AG04449 (cell line): Measurements from ENCODE around the gene UGT3A2.

ENCODE experiments used
- CTCF ChIA-PET: fragments of 350-600 bp; formaldehyde crosslinking; extraction: SDS; loops from one replicate; lab custom pipeline; 2021; ENCODE audit warnings: antibody characterized with exemption; lab: Yijun Ruan, JAX
- POLR2A ChIA-PET: fragments of 400-600, 350-600 bp; formaldehyde crosslinking; extraction: SDS; loops from one replicate; lab custom pipeline; 2020; ENCODE audit warnings: antibody characterized with exemption, inconsistent platforms; lab: Yijun Ruan, JAX
- DNase-seq: peaks from one replicate; pipeline ENCODE4 v3.0.0-alpha.2; 2010; ENCODE audit warnings: low read depth, low spot score
- H3K4me3 ChIP-seq: 2 replicates; pipeline ENCODE4 v1.5.1; 2011; ENCODE audit warnings: low read depth, mild to moderate bottlenecking, control low read depth, low read length
- CTCF ChIP-seq: IDR thresholded peaks from one replicate; pipeline ENCODE4 v1.5.1; 2011; ENCODE audit warnings: mild to moderate bottlenecking, moderate library complexity, low read length, control low read depth, inconsistent platforms; ENCODE audit not compliant: insufficient read depth; ENCODE audit errors: missing control alignments

Gene UGT3A2

GRCh38 chr5:36056422-36056821 is 10.3 kb downstream of the UGT3A2 start:
- TF ChIP-seq CTCF = no peak
- CTCF ChIA-PET = interaction anchor here (1.7 kb wide), 1 partner anchor 23 kb away, joined by 6 read pairs; no protein-coding TSS in a partner anchor

GRCh38 chr5:36055984-36056383 is 10.7 kb downstream of the UGT3A2 start:
- ChIA-PET POLR2A (no interaction called here), CTCF (interaction anchor here (1.7 kb wide), 1 partner anchor 23 kb away, joined by 6 read pairs; no protein-coding TSS in a partner anchor)
- DNase-seq = no peak

More at GRCh38 chr5:36056422-36056821, 10.3 kb downstream of the UGT3A2 start:
- H3K4me3 ChIP-seq = no peak overlapping the region
- POLR2A ChIA-PET = no interaction called here
- no peak for DNase-seq

GRCh38 chr5:36054647-36055046 is 12.0 kb downstream of the UGT3A2 start:
- ChIA-PET CTCF (no interaction called here), POLR2A (no interaction called here)
- H3K4me3 ChIP-seq = no peak overlapping the region
- DNase-seq = no peak
- TF ChIP-seq CTCF = no peak

More at GRCh38 chr5:36055984-36056383, 10.7 kb downstream of the UGT3A2 start:
- H3K4me3 ChIP-seq = no peak overlapping the region
- no peak for TF ChIP-seq CTCF

- POLR2A ChIA-PET = no interaction called here
- TF ChIP-seq CTCF = no peak
- CTCF ChIA-PET = no interaction called here
- no peak overlapping the region for H3K4me3 ChIP-seq
- DNase-seq = no peak
Measured at GRCh38 chr5:36052538-36052937, 14.1 kb downstream of the UGT3A2 start.

GRCh38 chr5:36049949-36050348 is 16.7 kb downstream of the UGT3A2 start:
- CTCF ChIA-PET = no interaction called here
- H3K4me3 ChIP-seq = no peak overlapping the region
- POLR2A ChIA-PET = no interaction called here
- no peak for TF ChIP-seq CTCF
- no peak for DNase-seq

- H3K4me3 ChIP-seq = no peak overlapping the region
- ChIA-PET CTCF (no interaction called here), POLR2A (no interaction called here)
- no peak for DNase-seq
- no peak for TF ChIP-seq CTCF
Measured at GRCh38 chr5:36047384-36048160, 19.1 kb downstream of the UGT3A2 start.
